HG02885 (cell line): Measurements from ENCODE around the gene FAM107B.

Source experiments
- ATAC-seq: cut with Tn5 transposase; IDR thresholded peaks from one replicate; pipeline ENCODE4 v1.9.1; 2021; ENCODE audit warnings: mild to moderate bottlenecking; ENCODE audit not compliant: unreplicated experiment, poor library complexity

The FAM107B gene

DNA sequence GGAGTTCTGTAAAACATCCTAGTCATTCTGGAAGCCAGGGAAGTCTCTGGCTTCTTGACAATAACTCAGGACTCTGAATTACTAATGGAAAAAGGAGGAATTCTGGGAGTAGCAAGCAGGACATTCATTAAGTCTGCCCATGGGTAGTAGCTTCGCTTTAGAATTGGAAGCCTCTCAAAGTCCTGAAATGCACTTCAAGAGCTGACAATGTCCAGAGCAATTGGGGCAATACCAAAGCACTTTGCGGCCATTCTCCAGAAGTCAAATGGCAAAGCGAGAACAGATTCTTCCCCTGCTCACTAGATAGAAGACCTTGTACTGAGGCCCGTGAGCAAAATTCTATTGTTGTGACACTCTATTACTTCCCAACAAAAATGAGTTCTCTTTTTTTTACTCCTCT lies 293.7 kb downstream of the FAM107B start:
- ATAC-seq: no peak

DNA sequence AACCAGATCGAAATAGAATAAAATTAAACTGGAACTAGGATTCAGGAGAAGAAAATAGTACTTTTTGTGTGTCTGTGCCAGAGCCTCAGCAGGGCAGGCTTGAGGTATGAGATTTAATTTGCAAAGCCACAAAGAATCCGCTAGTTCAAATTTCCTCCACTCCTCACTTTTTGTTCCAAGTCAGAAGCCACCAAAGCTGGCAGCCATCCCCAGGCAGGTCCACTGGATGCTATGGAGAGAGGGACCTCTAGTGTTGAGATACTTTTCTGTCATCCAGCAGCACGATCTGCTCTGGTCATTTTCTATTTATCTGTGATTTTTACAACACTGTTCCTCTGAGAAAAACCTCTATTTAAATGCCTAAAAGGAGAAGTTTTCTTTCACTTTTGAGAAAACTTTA lies 296.1 kb downstream of the FAM107B start:
- no peak for ATAC-seq

DNA sequence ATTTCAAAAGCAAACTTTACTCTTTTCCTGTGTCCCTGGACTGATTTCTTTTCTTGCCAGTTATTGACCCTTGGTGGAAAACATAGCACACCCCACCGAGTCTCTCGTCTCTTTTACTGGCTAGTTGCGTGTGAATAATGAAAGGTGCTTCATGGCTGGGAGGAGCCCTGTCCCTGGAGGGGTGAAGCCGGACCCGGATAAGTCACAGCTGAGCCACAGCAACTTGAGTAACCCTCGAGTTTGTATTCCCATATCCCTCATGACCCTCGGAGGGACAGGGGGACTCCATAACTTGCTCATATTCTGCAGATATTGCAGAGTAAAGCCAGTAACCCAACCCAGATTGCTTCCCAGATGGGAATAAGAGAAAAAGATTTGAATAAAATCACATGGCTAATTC lies 296.5 kb downstream of the FAM107B start:
- ATAC-seq: no peak

DNA sequence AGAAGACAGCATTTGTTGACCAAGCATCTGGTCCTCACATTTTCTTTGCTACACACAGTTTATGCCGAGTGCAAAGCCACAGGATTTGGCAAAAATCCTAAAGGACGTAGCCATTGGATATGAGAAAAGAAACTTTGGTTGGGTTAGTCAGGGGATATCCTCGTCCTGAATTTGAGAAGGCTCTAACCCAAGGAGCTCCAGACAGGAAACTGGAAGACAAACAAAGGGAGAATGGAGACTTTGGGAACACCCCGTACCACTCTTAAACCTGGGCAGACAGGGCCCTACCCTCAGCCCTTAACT lies 297.3 kb downstream of the FAM107B start:
- ATAC-seq: no peak

DNA sequence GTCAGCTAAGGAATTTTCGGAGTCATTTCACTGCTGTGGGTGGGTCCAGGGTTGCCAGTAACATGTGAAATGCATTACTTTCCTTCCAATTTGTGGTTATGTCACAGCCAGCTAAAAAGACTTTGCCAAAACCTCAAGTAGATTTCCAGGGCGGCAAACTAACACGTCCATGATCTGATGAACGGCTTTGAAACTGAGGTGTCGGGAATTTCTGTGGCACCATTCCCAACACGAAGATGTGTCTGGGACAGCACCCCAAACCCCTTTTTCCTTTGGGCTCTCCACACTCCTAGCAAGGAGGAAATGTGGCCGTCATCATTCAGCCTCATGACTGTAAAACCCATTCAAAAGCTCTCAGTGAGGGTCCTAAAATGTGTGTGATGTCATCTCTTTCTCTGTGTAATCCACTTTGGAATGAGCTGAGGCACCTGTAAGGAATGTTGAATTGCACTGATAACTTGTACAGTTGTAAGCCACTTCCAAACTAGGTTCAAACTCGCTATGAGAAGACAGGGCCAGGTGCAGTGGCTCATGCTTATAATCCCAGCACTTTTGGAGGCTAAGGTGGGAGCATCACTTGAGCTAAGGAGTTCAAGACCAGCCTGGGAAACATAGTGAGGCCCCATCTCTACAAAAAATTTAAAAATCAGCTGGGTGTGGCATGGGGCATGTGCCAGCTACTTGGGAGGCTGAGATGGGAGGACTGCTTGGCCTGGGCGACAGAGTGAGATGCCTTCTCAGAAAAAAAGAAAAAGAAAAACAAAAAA lies 297.9 kb downstream of the FAM107B start:
- no peak for ATAC-seq

DNA sequence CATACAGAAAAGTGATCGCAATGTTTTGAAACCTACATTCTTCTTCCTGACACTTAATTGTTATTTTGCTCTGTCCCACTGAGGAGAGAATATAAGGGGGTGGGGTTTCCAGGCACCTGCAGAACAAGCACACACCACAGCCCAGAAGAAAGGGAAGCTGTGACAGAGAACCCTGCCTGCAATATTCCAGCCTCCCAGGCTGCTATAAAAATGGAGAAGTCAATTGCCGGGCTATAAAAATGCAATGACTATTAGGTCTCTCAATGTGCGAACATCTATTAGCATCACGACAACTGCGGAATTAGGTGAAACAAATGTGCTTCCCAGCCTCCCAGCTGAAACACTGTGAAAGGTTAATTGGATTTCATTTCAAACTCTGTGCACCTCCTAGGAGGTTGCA lies 298.7 kb downstream of the FAM107B start:
- ATAC-seq: no peak

DNA sequence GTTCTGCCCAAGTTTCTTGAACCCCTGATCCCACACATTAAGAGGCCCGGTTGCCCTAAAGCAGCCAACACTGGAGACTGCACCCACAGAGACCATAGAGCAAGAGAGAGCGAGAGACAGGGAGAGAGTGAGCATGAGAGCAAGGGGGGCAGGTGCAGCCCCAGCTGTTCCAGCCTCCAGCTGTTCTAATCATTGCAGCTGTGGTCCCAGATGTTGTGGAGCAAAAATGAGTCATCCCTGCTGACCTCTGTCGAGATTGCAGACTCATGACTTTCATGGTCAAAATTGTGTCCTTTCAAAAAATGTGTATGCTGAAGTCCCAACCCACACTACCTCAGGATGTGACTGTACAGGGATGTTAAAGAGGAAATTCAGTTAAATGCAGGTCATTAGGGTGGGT lies 300.0 kb downstream of the FAM107B start:
- ATAC-seq: no peak

DNA sequence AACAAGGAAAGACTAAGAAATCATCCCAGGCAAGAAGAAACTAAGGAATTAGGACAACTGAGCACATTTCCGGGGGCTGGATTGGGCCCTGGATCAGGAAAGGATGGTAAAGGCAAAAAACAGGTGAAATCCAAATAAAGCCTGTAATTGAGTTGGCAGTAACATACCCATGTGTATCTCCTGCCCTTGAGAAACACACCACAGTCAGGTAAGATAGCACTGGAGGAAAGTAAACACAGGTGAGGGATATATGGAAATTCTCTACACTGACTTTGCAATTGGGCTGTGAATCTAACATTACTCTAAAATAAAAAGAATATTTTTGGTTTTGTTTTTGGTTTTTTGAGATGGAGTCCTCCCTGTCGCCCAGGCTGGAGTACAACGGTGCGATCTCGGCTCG lies 303.8 kb downstream of the FAM107B start:
- no peak for ATAC-seq

DNA sequence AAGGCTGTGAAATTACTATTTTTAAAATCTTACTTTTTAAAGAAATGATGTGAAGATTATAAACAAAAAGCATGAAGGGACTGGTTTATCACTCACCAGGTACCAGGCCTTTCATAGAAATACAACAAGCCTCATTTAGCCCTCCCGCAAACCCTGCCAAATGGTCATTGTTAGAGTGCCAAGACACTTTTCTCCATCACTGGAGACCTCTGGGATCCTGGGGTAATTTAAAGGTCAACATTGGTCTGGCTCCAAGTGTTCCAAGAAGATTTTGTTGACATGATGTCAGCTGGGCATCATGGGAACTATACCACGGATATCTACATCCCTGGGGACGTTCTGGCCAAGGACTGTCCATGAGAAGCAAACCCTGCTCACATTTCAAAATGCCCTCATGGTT lies 306.0 kb downstream of the FAM107B start:
- no peak for ATAC-seq
